ENCODE measurements around the gene EIF4E.
"Not testable (repeated sequence)": the region's sequence is repeated elsewhere in the genome, so short reads cannot be mapped to it uniquely, and the experiment has no call there.

The EIF4E gene

GRCh38 chr4:98928505-98929340, at the start of gene EIF4E:
TSS of gene EIF4E (minus strand) at chr4:98929133. CDS start at chr4:98929112, 21 bp downstream.
- DNase-seq (ENCODE audit: low read depth, low spot score) = peak; percentile 99

GRCh38 chr4:98977557-98977956, 48.6 kb upstream of the EIF4E start:
- DNase-seq (ENCODE audit: low read depth, low spot score) = no peak

- DNase-seq (ENCODE audit: low read depth, low spot score) = no peak
Measured at GRCh38 chr4:98976716-98977115, 47.8 kb upstream of the EIF4E start.

GRCh38 chr4:98969878-98970785, 41.2 kb upstream of the EIF4E start:
- no peak for DNase-seq (ENCODE audit: low read depth, low spot score)

GRCh38 chr4:98967786-98968329, 38.9 kb upstream of the EIF4E start:
- no peak for DNase-seq (ENCODE audit: low read depth, low spot score)

- no peak for DNase-seq (ENCODE audit: low read depth, low spot score)
Measured at GRCh38 chr4:98966926-98967325, 38.0 kb upstream of the EIF4E start.

GRCh38 chr4:98963538-98964433, 34.9 kb upstream of the EIF4E start:
- DNase-seq (ENCODE audit: low read depth, low spot score) = no peak

GRCh38 chr4:98961770-98962169, 32.8 kb upstream of the EIF4E start:
- DNase-seq (ENCODE audit: low read depth, low spot score) = no peak

GRCh38 chr4:98959411-98959810, 30.5 kb upstream of the EIF4E start:
- DNase-seq (ENCODE audit: low read depth, low spot score) = no peak

GRCh38 chr4:98958065-98958464, 29.1 kb upstream of the EIF4E start:
- DNase-seq (ENCODE audit: low read depth, low spot score) = no peak

- no peak for DNase-seq (ENCODE audit: low read depth, low spot score)
Measured at GRCh38 chr4:98955229-98955628, 26.3 kb upstream of the EIF4E start.

- DNase-seq (ENCODE audit: low read depth, low spot score) = no peak
Measured at GRCh38 chr4:98951710-98952109, 22.8 kb upstream of the EIF4E start.

- DNase-seq (ENCODE audit: low read depth, low spot score) = no peak
Measured at GRCh38 chr4:98950925-98951324, 22.0 kb upstream of the EIF4E start.

- no peak for DNase-seq (ENCODE audit: low read depth, low spot score)
Measured at GRCh38 chr4:98946359-98946758, 17.4 kb upstream of the EIF4E start.

GRCh38 chr4:98945297-98945850, 16.4 kb upstream of the EIF4E start:
- DNase-seq (ENCODE audit: low read depth, low spot score) = no peak

- peak; percentile 60 for DNase-seq (ENCODE audit: low read depth, low spot score)
Measured at GRCh38 chr4:98939892-98940298, 11.0 kb upstream of the EIF4E start.

- no peak for DNase-seq (ENCODE audit: low read depth, low spot score)
Measured at GRCh38 chr4:98939438-98939837, 10.5 kb upstream of the EIF4E start.

- no peak for DNase-seq (ENCODE audit: low read depth, low spot score)
Measured at GRCh38 chr4:98937986-98938720, 9.2 kb upstream of the EIF4E start.

- DNase-seq (ENCODE audit: low read depth, low spot score) = no peak
Measured at GRCh38 chr4:98935633-98936032, 6.7 kb upstream of the EIF4E start.

GRCh38 chr4:98934851-98935250, 5.9 kb upstream of the EIF4E start:
- not testable (repeated sequence) for DNase-seq (ENCODE audit: low read depth, low spot score)

Data from ELF-1 (cell line).